RKO (cell line): Measurements from ENCODE around the gene KRTAP12-2.
"Not testable (repeated sequence)": the region's sequence is repeated elsewhere in the genome, so short reads cannot be mapped to it uniquely, and the experiment has no call there.

ENCODE experiments used
- DNase-seq: peaks from one replicate; pipeline ENCODE4 v3.0.0-alpha.2; 2016; ENCODE audit warnings: low spot score

The KRTAP12-2 gene

DNA sequence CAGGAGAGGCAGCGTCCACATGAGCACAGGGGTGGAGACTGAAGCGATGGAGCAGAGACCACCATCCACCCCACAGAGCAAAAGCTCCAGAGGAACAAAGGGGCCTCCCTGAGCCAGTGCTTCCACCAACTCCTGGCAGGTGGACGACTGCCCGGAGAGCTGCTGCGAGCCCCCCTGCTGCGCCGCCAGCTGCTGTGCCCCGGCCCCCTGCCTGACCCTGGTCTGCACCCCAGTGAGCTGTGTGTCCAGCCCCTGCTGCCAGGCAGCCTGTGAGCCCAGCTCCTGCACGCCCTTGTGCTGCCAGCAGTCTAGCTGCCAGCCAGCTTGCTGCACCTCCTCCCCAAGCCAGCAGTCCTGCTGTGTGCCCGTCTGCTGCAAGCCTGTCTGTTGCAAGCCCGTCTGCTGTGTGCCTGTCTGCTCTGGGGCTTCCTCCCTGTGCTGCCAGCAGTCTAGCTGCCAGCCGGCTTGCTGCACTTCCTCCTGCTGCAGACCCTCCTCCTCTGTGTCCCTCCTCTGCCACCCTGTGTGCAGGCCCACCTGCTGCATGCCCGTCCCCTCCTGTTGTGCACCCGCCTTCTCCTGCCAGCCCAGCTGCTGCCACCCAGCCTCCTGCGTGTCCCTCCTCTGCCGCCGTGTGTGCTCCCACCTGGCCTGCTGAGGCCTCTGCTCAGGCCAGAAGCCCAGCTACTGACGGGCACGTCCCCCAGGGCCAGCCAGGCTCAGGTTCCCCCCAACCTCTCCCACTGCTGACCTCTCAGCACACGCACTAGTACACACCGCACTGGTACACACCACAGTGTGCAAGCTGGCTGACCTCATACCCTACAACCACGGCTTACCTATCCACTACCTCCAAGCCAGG, 35.6 kb upstream of the KRTAP12-2 start:
- DNase-seq: no peak

DNA sequence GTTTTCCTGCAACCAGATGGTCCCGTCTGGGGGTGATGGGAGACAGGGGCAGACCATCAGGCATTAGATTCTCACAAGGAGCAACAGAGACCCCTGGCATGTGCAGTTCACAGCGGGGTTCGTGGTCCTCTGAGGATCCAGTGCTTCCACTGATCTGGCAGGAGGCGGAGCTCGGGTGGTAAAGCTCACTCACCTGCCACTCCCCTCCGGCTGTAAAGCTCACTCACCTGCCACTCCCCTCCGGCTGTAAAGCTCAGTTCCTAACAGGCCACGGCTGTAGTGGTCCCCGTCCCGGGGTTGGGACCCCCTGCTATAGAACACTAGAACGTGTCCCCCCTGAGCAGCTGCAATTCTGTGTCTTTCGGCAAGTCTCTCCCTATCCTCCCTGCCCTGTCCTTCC, 34.8 kb upstream of the KRTAP12-2 start:
- DNase-seq: no peak

DNA sequence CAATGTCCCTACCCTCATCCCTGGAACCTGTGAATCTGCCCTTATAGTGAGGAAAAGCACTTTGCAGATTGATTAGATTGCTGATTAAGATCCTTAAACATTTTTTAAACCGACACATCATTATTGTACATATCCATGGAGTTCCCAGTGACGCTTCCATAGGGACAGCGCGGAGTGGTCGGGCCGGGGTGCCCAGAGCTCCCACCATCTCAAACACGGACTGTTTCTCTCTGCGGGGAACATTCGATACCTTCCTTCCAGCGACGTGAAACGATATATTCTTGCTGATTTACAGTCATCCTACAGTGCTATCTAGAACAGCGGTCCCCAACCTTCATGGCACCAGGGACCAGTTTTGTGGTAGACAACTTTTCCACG, 34.3 kb upstream of the KRTAP12-2 start:
- no peak for DNase-seq

DNA sequence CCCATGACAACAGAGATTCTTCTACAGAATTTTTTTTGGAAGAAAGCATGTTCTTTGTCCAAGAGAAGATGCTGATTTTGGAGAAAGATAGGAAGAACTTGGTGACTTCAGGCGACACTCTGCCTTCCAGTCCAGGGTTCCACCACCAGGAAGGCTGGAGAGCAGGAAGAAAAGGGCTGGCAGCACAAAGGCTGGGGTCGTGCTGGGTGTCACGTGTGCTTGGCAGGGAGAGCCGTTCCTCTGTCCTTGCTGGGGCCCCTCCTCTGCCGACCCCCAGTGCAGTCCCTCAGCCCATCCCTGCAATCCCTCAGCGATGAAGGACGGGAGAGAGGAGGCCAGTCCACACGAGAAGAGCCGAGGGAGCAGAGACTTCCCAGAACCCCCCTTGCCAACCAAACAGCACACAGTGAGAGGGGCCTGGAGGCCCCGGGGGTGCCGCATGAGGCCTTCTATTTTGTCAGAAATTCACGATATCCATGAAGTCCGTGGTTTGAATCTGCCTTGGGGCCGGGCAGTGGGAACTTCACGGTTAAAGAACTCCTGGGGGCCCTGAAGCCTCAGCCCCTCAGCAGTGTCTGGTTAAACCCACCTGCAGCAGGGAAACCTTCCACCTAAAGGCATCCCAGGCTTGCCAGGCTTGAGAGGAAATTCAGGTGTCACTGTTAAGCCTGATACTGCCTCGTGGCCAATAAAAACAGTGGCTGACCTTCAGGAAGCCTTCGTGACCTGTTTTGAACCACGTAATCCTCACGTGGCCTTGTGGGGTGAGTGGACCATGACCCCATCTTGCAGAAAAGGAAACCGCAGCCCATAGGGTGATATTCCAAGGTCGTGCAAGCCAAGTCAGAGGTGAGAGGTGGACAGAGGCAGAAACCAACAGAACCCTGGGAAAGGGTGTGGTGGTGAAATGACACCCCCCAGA, 33.6 kb upstream of the KRTAP12-2 start:
- no peak for DNase-seq

DNA sequence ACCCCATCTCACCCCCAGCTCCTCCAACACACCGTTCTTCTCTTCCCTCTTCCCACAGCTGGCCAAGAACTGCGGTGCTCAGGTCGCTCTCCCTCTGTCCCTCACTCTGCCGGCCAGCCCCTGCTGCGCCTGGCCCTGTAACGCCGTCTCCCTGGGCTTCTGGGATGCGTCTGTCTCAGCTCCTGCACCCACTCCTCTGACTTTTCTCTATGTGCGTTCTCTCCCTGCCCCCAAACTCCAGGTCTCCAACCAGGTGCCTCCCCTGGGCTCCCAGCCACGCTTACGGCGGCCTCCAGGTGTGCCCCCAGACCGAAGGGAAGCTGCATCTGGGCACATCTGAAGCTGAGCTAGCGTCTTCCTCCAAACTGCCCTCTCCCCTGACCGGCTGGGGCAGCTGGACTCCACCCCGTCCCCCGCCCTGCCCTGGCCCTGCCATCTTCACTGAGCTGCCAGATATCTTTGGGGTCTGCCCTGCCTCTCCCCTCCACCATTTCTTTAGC, 32.8 kb upstream of the KRTAP12-2 start:
- DNase-seq: no peak

DNA sequence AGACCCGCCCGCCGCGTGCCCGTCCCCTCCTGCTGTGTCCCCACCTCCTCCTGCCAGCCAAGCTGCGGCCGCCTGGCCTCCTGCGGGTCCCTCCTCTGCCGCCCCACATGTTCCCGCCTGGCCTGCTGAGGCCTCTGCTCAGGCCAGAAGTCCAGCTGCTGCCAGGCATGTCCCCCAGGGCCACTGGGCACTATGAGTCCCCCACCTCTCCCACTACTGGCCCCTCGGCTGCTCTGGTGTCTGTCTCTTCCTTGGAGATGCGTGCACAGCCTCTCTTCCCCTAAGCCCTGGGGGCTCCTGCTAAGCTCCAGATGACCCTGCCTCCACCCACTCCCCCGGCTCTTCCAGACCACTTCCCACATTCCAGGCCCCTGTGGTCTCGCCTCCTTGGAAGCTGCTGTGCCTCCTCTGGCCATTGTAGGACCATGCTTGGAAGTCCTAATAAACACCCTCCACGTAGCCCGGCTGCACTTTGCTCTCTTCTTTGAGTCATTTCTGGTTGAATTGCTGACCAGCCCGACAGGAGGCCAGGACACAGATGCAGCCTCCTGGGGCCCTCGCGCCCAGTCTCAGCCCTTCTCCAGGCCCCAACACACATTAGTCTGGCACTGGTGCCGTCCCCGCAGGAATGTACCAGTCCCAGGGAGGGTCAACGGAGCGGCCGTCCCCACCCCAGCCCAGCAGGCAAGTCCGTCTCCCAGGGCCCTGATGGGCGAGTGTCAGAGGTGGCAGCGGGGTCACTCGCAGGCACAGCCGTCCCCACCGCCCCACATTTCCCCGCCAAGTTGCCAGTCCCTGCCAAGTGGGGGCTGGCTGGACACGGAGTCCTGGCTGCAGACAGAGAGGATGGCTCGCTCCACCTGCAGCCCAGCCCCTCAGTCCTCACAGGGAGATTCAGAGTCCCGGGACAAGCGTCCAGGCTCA, 31.3 kb upstream of the KRTAP12-2 start:
- DNase-seq: no peak

DNA sequence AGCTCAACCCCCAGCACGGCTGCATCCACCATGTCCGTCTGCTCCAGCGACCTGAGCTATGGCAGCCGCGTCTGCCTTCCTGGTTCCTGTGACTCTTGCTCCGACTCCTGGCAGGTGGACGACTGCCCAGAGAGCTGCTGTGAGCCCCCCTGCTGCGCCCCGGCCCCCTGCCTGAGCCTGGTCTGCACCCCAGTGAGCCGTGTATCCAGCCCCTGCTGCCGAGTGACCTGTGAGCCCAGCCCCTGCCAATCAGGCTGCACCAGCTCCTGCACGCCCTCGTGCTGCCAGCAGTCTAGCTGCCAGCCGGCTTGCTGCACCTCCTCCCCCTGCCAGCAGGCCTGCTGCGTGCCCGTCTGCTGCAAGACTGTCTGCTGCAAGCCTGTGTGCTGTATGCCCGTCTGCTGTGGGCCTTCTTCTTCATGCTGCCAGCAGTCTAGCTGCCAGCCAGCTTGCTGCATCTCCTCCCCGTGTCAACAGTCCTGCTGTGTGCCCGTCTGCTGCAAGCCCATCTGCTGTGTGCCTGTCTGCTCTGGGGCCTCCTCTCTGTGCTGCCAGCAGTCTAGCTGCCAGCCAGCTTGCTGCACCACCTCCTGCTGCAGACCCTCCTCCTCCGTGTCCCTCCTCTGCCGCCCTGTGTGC, 30.6 kb upstream of the KRTAP12-2 start, which contains the start of gene KRTAP10-12:
TSS of gene KRTAP10-12 (plus strand) at position 1 of the 639 bp plus-strand sequence. CDS start at position 31, 30 bp downstream.
- DNase-seq: not testable (repeated sequence)

DNA sequence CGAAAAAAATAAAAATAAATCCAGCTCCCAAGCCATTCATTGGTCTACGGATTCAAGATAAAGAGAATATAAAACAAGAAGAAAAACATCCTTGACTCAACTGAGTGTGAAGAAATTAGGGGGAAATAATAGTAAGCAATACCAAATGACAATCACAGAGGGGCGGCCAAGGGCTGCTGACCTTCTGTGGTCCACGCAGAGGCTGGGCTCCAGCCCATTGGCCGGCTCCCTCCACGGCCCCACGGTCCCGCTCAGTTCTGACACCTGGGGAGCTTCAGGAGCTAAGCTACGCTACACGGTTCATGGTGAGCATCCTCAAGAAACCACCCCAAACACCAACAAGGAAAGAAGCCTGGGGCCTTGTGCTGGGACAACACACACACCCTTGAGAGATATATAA, 29.8 kb upstream of the KRTAP12-2 start:
- no peak for DNase-seq

DNA sequence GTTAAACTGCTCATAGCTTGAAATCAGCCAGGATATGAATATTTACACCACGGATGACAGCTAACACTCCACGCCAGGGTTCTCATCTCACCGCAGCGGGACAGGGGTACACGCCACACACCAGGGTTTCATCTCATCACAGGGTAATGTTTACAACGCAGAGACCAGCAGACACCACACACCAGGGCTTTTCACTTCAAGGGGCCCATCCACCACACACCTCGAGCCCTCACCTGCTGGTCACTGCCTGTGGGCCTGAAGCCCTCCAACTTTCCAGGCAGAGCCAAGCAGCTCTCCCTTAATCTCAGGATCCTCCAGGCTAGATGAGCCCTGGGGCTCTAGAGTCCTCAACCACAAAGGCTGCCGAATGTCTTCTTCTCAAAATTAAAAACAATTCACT, 28.9 kb upstream of the KRTAP12-2 start:
- DNase-seq: no peak

DNA sequence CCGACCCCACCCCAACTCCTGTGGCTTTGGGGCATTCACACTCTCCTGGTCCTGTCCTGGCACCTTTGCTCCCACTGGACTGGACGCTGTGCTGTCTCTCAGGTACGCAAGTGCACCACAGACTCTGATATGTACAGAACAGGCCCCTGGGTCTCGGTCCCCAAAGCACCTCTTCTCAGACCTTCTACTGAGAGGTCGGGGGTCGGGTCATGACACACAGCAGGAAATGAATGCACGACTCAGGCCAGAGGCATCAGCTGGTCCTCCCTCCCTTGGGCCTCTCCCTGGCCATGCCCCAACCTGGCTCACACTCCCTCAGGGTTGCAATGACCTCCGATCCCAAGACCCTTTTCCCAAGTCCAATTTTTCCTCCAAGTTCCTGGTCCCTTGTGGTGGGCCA, 28.5 kb upstream of the KRTAP12-2 start:
- DNase-seq: no peak

DNA sequence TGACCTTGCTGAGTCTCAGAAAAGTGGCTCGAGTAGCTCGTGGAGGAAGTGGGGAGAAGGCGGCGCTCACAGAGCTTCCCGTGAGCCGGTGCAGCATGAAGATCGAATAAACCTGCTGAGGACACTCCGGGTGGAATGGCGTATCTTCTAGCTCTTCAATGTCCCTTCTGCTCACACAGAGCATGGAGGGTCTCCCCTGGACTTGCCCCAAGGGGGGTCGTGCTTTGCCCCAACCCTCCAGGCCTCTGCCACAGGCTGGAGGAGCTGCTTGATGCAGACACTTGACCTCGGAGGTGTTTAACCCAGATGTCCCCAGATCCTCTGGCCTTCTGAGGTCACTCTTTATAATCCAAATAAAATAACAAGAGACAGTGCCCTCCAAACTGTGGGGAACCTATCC, 28.0 kb upstream of the KRTAP12-2 start:
- no peak for DNase-seq

DNA sequence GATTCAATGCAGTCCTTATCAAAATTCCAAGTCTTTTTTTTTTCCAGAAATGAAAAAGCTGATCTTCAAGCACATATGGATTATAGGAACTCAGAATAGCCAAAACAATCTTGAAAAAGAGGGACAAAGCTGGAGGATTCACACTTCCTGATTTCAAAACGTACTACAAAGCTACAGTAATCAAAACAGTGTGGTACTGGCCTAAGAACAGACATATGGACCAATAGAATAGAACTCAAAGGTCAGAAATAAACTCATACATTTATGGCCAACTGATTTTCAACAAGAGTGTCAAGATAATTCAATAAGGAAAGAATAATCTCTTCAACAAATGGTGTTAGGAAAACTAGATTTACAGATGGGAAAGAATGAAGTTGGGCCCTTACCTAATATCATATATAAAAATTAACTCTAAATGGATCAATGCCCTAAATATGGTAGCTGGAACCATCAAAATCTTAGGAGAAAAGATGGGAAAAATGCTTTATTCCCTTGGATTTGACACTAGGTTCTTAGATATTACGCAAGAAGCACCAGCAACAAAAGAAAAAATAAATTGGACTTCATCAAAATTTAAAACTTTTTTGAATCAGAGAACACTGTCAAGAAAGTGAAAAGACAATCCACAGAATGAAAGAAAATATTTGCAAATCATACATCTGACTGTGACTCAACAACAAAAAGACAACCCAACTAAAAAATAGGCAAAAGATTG, 26.2 kb upstream of the KRTAP12-2 start:
- DNase-seq: no peak

DNA sequence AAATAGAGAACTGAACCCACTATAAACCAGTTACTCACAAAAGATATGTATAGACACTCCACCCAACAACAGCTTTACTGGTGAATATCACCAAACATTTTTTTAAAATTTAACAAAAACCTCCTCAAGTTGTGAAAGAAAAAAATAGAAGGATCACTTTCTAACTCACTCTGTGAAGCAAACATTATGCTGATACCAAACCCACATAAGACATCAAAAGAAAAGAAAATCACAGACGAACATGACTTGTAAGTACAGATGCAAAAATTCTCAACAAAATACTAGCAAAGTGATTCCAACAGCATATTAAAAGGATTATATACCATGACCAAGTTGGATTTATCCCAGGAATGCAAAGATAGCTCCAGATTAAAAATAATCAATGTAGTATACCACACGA, 25.0 kb upstream of the KRTAP12-2 start:
- DNase-seq: no peak

DNA sequence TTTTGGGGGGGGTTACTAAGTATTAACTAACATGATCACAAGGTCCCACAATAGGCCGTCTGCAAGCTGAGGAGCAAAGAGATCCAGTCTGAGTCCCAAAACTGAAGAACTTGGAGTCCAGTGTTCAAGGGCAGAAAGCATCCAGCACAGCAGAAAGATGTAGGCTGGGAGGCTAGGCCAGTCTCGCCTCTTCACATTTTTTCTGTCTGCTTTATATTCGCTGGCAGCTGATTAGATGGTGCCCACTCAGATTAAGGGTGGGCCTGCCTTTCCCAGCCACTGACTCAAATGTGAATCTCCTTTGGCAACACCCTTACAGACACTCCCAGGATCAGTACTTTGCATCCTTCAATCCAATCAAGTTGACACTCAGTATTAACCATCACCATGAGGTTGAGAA, 23.0 kb upstream of the KRTAP12-2 start:
- DNase-seq: not testable (repeated sequence)

DNA sequence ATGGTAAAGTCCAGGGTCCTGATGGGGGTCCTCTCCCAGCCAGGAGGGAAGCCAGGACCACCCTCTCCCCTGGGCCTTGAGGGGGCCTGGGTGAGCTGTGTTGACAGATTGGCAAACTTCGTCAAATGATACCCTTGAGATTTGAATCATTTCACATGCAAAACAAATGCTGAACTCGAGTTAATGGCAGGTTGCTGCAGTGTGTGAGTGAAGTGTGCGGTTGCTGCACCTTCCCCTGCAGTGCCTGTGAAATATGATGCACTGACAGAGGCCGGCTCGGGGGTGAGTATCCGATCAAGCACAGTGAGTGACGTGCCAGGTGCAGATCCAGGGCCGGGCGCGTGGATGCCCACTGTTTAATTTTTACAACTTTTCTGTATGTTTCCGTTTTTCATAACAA, 20.9 kb upstream of the KRTAP12-2 start:
- no peak for DNase-seq

DNA sequence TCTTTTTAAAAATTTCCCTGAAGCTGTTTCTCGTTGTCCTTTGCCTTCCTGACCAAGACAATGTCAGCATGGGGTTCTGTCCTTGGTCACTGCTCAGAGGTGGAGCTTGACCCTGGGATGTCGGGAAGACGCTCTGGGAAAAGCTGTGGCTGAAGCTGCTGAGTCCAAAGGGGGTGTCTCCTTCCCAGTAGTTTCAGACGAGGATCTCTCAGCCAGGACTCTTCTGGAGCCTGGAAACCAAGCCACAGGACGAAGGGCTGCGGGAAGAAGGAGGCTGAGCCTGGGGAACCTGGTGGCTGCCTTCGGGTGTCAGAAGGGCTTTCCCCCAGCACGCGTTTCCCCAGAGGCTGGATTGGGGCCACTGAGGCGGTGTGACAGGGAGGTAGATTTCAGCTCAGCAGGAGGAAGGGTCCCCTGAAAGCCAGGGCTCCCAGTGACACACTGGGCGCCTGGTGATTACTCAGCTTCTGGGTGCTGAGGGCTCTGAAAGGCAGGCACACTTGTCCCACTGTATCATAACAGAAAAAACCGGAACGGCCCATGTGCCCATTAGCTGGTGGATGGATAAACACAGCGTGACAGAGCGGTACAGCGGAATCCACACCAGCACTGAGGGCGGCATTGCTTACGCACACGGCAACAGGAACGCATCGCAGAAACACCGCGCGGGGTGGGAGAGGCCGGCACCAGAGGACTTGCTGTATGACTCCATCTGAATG, 20.3 kb upstream of the KRTAP12-2 start:
- no peak for DNase-seq

DNA sequence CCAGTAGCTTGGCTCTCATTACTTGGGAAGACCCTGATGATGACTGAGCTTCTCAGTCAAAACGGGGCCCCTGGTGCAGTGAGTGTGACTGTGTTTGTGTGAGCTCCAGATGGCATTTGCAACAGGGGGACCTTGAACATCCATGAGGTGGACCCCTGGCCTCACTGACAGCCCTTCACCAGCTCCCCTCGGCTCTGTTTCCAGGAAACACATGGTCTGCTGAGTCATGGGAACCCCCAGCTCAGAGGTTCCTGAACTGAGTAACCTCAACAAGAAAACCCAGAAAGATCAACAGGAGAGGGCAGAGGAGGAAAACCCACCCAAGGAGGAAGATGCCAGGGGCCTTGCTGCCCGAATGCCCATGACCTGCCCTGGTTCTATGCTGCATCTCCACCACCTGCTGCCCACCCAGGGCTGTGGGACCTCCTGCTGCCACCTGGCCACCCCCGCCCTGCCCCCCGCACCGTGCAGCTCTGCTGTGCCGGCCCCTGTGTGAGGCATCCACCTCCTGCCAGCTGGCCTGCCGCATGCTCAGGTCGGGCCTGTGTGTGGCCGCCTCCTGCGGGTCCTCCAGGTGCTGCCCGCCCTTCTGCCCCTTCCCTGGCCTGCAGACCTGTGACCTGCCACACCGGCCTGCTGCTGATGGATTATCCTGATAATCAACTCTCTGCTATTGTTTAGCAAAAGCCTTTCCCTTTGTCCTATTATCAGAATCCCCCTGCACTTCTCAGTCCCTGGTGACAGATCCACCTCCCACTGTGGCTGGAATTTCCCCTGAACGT, 19.5 kb upstream of the KRTAP12-2 start:
- no peak for DNase-seq

DNA sequence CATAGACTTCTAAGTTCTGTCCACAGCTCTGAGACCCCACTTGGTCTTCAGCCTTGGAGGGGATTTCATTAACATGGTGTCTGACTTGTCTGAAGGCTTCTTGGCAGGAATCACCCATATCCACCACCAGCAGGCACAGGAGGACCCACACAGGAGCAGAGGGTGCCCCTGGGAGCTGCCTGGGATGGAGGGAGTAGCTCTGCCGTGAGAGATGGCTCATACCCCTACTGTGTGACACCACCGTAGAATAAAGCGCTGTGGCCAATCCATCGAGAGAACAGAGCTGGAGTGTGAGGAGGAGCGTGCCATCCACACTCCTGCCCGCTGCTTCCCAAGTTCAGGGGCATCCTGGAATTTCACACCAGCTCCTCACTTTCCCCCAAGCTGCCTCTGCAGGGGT, 18.3 kb upstream of the KRTAP12-2 start:
- DNase-seq: not testable (repeated sequence)

DNA sequence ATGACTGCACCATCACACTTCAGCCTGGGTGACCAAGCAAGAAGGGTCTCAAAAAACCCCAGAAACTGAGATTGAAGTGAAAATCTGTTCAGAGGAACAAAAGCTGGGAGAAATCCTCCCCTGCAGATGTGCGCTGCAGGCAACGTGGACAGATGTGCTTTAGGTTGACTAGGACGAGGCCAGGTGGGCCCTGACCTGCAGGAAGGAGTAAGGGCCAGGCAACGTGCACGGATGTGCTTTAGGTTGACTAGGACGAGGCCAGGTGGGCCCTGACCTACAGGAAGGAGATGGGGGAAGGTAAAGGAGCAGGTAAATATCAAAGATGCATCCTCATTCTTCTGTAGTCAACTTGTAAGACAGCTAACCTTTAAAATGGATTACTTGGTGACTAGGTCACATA, 17.8 kb upstream of the KRTAP12-2 start:
- no peak for DNase-seq
